ENCODE data around the gene SLC8A3.

Gene SLC8A3

DNA sequence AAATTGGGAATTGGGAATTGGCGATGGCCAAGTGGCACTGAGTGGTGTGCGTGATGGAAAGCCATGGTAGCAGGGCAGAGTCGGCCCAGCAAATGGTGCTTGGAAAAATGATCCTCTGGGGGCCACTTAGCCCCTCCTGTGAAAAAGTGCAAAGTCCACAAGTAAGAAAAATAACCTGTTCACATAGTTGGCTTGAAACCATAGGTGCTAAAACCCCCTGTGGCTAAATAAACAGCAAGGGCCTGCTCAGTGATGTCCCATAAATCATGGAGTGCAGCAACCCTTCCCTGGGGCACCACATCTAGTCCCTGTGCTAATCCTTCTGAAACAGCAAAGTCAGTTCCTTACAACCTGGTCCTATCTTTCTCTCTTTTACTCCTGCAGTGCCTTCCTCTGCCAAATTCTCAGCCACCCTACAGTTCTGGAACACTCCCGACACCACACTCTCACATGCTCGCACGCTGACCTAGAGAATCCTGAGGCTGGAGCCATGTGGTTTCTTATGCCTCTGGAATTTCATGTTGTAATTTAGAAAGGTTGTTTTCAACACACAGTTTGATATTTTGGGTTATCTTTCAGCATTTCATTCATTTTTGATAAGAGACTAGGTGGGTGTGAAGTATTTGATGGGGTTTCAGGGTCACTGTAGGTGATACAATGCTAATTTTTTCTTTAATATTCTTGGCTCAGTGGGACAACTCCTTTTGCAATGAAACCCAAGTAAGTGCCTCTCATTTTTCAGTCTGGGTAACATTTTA, 186.0 kb downstream of the SLC8A3 start:
- no peak for DNase-seq (ENCODE audit: low read depth in 1 of 2, low spot score in 1 of 2)

DNA sequence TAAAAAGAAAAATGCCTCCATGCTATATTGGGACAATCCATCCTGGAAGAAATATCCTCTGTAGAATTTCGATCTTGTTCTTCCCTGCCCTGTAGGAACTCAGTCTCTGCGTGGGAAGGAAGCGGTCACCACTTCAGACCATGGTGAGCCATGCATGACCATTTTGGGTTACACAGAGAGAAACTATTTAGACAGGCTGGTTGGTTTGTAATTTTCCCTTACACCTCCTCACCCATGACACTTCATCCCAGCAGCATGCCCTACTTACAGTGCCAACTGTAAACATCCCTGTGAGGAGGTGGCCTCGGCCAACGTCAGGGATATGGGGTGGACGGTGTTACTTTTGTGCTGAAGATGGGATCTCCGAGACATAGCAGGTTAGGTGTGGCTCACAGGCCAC, 188.2 kb downstream of the SLC8A3 start:
- DNase-seq (ENCODE audit: low read depth in 1 of 2, low spot score in 1 of 2), result no peak

DNA sequence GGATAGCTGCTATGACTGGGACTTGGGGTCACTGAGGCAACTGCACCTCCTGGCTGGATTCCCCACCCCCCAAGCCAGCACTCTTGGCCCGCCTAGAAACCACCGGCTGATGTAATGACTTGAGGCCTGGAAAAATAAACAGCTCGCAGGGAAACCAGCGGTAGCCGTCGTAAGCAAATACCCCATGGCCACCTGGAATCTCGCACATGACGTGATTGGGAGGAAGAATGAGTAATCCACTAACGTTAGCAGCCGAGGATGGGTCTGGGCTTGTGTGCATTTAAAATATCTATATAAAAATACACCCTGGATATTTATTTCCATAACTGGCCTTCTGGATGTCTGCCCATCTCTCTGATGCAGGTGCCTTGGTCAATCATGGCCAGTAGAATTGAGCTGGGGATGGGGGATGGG, 189.5 kb downstream of the SLC8A3 start:
- DNase-seq (ENCODE audit: low read depth in 1 of 2, low spot score in 1 of 2), result no peak

DNA sequence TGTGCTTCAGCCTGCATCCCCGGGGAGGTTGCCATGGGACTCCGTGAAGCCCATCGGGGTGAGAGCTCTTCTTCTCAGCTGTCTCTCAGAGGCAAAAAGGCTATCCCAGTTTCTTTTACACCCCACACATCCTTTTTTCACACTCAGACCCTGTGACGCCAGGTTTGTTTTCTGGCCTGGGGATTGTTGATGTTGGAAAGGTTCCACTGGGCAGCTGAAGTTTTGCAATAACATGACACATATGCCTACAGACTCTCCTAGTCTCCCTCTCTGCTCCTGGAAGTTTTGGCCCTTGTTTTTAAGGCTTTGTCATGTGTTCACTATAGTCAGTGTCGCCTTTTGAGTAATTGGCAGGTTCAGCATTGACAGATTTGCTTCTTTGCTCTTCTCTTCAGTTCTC, 190.9 kb downstream of the SLC8A3 start:
- no peak for DNase-seq (ENCODE audit: low read depth in 1 of 2, low spot score in 1 of 2)

DNA sequence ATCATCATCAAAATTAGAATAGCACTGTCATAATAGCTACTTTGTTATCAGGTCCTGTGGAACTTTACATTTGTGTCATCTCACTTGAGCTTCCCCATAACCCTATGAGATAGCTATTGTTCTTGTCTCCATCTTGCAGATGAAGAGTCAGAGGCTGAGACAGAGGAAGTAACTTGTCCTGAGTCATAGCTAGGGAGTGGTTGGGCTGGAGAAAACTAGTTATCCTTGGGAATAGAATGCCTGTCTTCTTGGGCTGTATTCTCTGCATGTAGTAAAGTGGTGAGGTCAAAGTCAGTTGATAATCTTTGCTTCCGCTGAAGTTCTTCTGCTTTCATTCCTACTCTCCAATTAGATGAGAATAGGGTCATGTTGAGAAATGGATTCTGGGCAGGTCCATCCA, 192.5 kb downstream of the SLC8A3 start:
- DNase-seq (ENCODE audit: low read depth in 1 of 2, low spot score in 1 of 2), result no peak

All from stimulated activated CD4-positive, alpha-beta T cell treated with anti-CD3 and anti-CD28 coated beads, Interleukin-15, amount 100 ng/mL, for 1 hour (primary cell).